DOHH2 (cell line): ENCODE results near the gene PRDM7.

Experiments used
- H3F3A ChIP-seq: fragments of 200-600 bp; sonication (generic), shearing (Covaris generic); 2 replicates; pipeline ENCODE4 v1.6.0; 2016; ENCODE audit warnings: antibody characterized with exemption, mild to moderate bottlenecking; ENCODE audit not compliant: control insufficient read depth, insufficient read depth
- H3K27ac ChIP-seq: fragments of 200-600 bp; sonication (generic); 2 replicates; pipeline ENCODE4 v1.5.1; 2014; ENCODE audit warnings: low read depth, mild to moderate bottlenecking, low read length, moderate library complexity
- H3K27me3 ChIP-seq: fragments of 200-600 bp; sonication (generic); 2 replicates; pipeline ENCODE4 v1.6.1; 2014; ENCODE audit warnings: mild to moderate bottlenecking, low read length, mixed read lengths; ENCODE audit not compliant: control insufficient read depth
- H3K36me3 ChIP-seq: fragments of 200-600 bp; sonication (generic); 2 replicates; pipeline ENCODE4 v1.6.1; 2014; ENCODE audit warnings: mild to moderate bottlenecking, low read length, moderate library complexity, mixed read lengths; ENCODE audit not compliant: control insufficient read depth
- H3K4me1 ChIP-seq: fragments of 200-600 bp; sonication (generic); 2 replicates; pipeline ENCODE4 v1.6.1; 2014; ENCODE audit warnings: mild to moderate bottlenecking, low read length, mixed read lengths; ENCODE audit not compliant: control insufficient read depth
- H3K4me2 ChIP-seq: fragments of 200-600 bp; sonication (generic); 2 replicates; pipeline ENCODE4 v1.6.0; 2014; ENCODE audit warnings: mild to moderate bottlenecking, low read length, moderate library complexity
- H3K4me3 ChIP-seq: fragments of 200-600 bp; sonication (generic); 2 replicates; pipeline ENCODE4 v1.5.1; 2014; ENCODE audit warnings: mild to moderate bottlenecking, low read length, mixed read lengths
- H3K79me2 ChIP-seq: fragments of 200-600 bp; sonication (generic); 2 replicates; pipeline ENCODE4 v1.6.1; 2014; ENCODE audit warnings: mild to moderate bottlenecking, low read length, mixed read lengths; ENCODE audit not compliant: control insufficient read depth
- H3K9me2 ChIP-seq: fragments of 200-600 bp; sonication (generic); replicated peaks from 2 replicates; pipeline ENCODE4 v1.6.1; 2014; ENCODE audit warnings: mild to moderate bottlenecking, low read length, mixed read lengths; ENCODE audit not compliant: control insufficient read depth
- H3K9me3 ChIP-seq: fragments of 200-600 bp; sonication (generic); 2 replicates; pipeline ENCODE4 v1.6.1; 2014; ENCODE audit warnings: antibody characterized with exemption, low read length, mixed read lengths; ENCODE audit not compliant: control insufficient read depth, insufficient read depth
- H4K20me1 ChIP-seq: fragments of 200-600 bp; sonication (generic); 2 replicates; pipeline ENCODE4 v1.6.0; 2014; ENCODE audit warnings: low read depth, mild to moderate bottlenecking, antibody characterized with exemption, low read length, moderate library complexity; ENCODE audit not compliant: control insufficient read depth, insufficient read depth
- CTCF ChIP-seq: fragments of 200-600 bp; sonication (generic); IDR thresholded peaks from one replicate; pipeline ENCODE4 v1.5.1; 2014; ENCODE audit warnings: antibody characterized with exemption, mild to moderate bottlenecking, low read depth, low read length; ENCODE audit not compliant: poor library complexity, severe bottlenecking
- EZH2phosphoT487 ChIP-seq: fragments of 200-600 bp; sonication (generic); IDR thresholded peaks from 2 replicates; pipeline ENCODE4 v1.6.1; 2017; ENCODE audit warnings: borderline replicate concordance, mild to moderate bottlenecking, antibody characterized with exemption, low read length, moderate library complexity, mixed read lengths

PRDM7 gene

GRCh38 chr16:90019543-90020259 is 57.4 kb downstream of the PRDM7 start:
- Histone ChIP-seq H3K27me3 (peaks cover 90% of the 10 kb centered on the region), H3K79me2 (no peaks in the 10 kb centered on the region), H3K4me3 (0 out of 2 replicates have a peak overlapping the region, but pooled peaks have one; percentile 36), H3K9me3 (no peaks in the 10 kb centered on the region), H3K9me2 (no peaks in the 10 kb centered on the region), H3K4me1 (peaks cover 20% of the 10 kb centered on the region), H3K27ac (no peak overlapping the region), H3F3A (peaks cover 11% of the 10 kb centered on the region), H3K36me3 (no peaks in the 10 kb centered on the region), H3K4me2 (peak overlapping the region; percentile 58), H4K20me1 (peaks cover 7% of the 10 kb centered on the region; the same call in 1 of the 2 replicates)
- TF ChIP-seq EZH2phosphoT487 (no peak), CTCF (peak; percentile 36)

- Histone ChIP-seq H3K4me2 (peak within 1 kb of the TSS; percentile 58), H3K4me3 (peak within 1 kb of the TSS; percentile 36; the same call in 1 of the 2 replicates), H3K9me2 (no peaks in the 10 kb centered on the region), H4K20me1 (peaks cover 7% of the 10 kb centered on the region; the same call in 1 of the 2 replicates), H3F3A (peaks cover 11% of the 10 kb centered on the region), H3K27ac (no peak within 1 kb of the TSS), H3K36me3 (no peaks in the 10 kb centered on the region), H3K9me3 (no peaks in the 10 kb centered on the region), H3K4me1 (peaks cover 20% of the 10 kb centered on the region), H3K27me3 (peaks cover 88% of the 10 kb centered on the region), H3K79me2 (no peaks in the 10 kb centered on the region)
- no peak for TF ChIP-seq EZH2phosphoT487
- no peak for TF ChIP-seq CTCF
These were observed 58.2 kb downstream of the PRDM7 start, which contains the start of gene DBNDD1 for GRCh38 chr16:90018652-90019542. DBNDD1 (minus strand) TSS chr16:90019456; CDS start chr16:90019341, 115 bp downstream.

GRCh38 chr16:90018297-90018651 is 58.9 kb downstream of the PRDM7 start:
- Histone ChIP-seq H3K27ac (no peak overlapping the region), H3K4me3 (no peak overlapping the region), H3K4me1 (peaks cover 25% of the 10 kb centered on the region), H4K20me1 (peaks cover 7% of the 10 kb centered on the region; the same call in 1 of the 2 replicates), H3K9me2 (no peaks in the 10 kb centered on the region), H3K36me3 (no peaks in the 10 kb centered on the region), H3F3A (peaks cover 11% of the 10 kb centered on the region), H3K9me3 (no peaks in the 10 kb centered on the region), H3K79me2 (no peaks in the 10 kb centered on the region), H3K4me2 (no peak overlapping the region), H3K27me3 (peaks cover 84% of the 10 kb centered on the region)
- no peak for TF ChIP-seq CTCF
